Panc1 (cell line): Measurements from ENCODE around the gene REC114. TPM values are rescaled to one million over a fixed set of nuclear protein-coding genes. Genes with fewer than 3 reads are reported as not detected.

Experiments used
- ATAC-seq: fragments of 200-7000 bp; cut with Tn5 transposase; 2 replicates; pipeline ENCODE4 v1.9.1; 2020; ENCODE audit warnings: mild to moderate bottlenecking, moderate library complexity
- BruUV-seq: library from RNA; stranded (reverse); fragments of 400-500 nt; replicated peaks from 2 replicates; lab custom pipeline; 2021; lab: Mats Ljungman, UMichigan
- CTCF ChIA-PET: fragments of 300-600 bp; sonication (Branson Sonifier 250); formaldehyde crosslinking; loops from one replicate; lab custom pipeline; 2022; ENCODE audit warnings: antibody characterized with exemption; lab: Charles Lee
- POLR2A ChIA-PET: fragments of 300-600 bp; sonication (Branson Sonifier 250); formaldehyde crosslinking; loops from one replicate; lab custom pipeline; 2022; ENCODE audit warnings: antibody characterized with exemption; lab: Charles Lee
- DNase-seq: peaks from one replicate; pipeline ENCODE4 v3.0.0-alpha.2; 2010; ENCODE audit warnings: low read depth, low spot score
- H3K27ac ChIP-seq: 2 replicates; pipeline ENCODE4 v1.5.1; 2011; ENCODE audit warnings: mild to moderate bottlenecking, low read length, inconsistent platforms
- H3K27me3 ChIP-seq: fragments of 200-500 bp; sonication (Bioruptor generic); 2 replicates; pipeline ENCODE4 v1.6.0; 2014; ENCODE audit warnings: low read length, inconsistent platforms; ENCODE audit not compliant: control insufficient read depth, insufficient read depth
- H3K36me3 ChIP-seq: fragments of 200-500 bp; sonication (Bioruptor generic); 2 replicates; pipeline ENCODE4 v1.5.1; 2014; ENCODE audit warnings: inconsistent platforms, mild to moderate bottlenecking, low read length, moderate library complexity; ENCODE audit not compliant: control insufficient read depth, insufficient read depth
- H3K4me1 ChIP-seq: 2 replicates; pipeline ENCODE4 v1.5.1; 2011; ENCODE audit warnings: inconsistent platforms, mild to moderate bottlenecking, low read length, moderate library complexity; ENCODE audit not compliant: control insufficient read depth, insufficient read depth
- H3K4me3 ChIP-seq, 2 experiments: 2 replicates each; pipeline ENCODE4 v1.5.1; 2011 to 2012; ENCODE audit warnings: low read depth in 2 of 2, low read length in 2 of 2, mild to moderate bottlenecking in 2 of 2, inconsistent platforms in 1 of 2, moderate library complexity in 1 of 2
- H3K9me3 ChIP-seq: fragments of 200-500 bp; sonication (Bioruptor generic); 2 replicates; pipeline ENCODE4 v1.5.1; 2014; ENCODE audit warnings: low read depth, mild to moderate bottlenecking, inconsistent platforms, low read length, moderate library complexity; ENCODE audit not compliant: control insufficient read depth, insufficient read depth
- CTCF ChIP-seq: fragments of 450-650 bp; IDR thresholded peaks from 2 replicates; pipeline ENCODE4 v1.5.1; 2017; ENCODE audit warnings: mild to moderate bottlenecking
- POLR2AphosphoS5 ChIP-seq: IDR thresholded peaks from 2 replicates; pipeline ENCODE4 v1.6.1; 2012; ENCODE audit warnings: mild to moderate bottlenecking, low read depth, low read length, moderate library complexity
- SIN3A ChIP-seq: IDR thresholded peaks from 2 replicates; pipeline ENCODE4 v1.6.1; 2012; ENCODE audit warnings: low read depth, mild to moderate bottlenecking, low read length, moderate library complexity, borderline replicate concordance; ENCODE audit not compliant: insufficient read depth
- TCF7L2 ChIP-seq: IDR thresholded peaks from 2 replicates; pipeline ENCODE4 v1.6.1; 2011; ENCODE audit warnings: mild to moderate bottlenecking, low read depth, low read length, inconsistent platforms
- in situ Hi-C: cut with HindIII; loops from 2 replicates; pipeline ENCODE4 v1.10.0; 2016; ENCODE audit warnings: low sequenced_read_pairs, low pct_unique_long_range_greater_than_20kb
- intact Hi-C: fragments of 100-400 bp; cut with micrococcal nuclease; formaldehyde crosslinking; loops from one replicate; pipeline ENCODE4 v1.10.0; 2022; ENCODE audit not compliant: unreplicated experiment
- total RNA-seq: library from RNA; stranded (reverse); gene quantifications from one replicate; pipeline ENCODE4 v1.2.1, GENCODE V29; 2021; ENCODE audit not compliant: unreplicated experiment
- TF ChIP-seq, protein P1 (sequence below), 2 experiments: IDR thresholded peaks; 2 replicates each; pipeline ENCODE4 v1.6.1; 2011 to 2012; ENCODE audit warnings: low read depth in 2 of 2, control low read depth in 1 of 2, low read length in 1 of 2, mild to moderate bottlenecking in 1 of 2, moderate library complexity in 1 of 2; ENCODE audit not compliant: insufficient read depth in 1 of 2

REC114 gene
- total RNA-seq, 1 experiment from 2014 or later = not detected

DNA sequence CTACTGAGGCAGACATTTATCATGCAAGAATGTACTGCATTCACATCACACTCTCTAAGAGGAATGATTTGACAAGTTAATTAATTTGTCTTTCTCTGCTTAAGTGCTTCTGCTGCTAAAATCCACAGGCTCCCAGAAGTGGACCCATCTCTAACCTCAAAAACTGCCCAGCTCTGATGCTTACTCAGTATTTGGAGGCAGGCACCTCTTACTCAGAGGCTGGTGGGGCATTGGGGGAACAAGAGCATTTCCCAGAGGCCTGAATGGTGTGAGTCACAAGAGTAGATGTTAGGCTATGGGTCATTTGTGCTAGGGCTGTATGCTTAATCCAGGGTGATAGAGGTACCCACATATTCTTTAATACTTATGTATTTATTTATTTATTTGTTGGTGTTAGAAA is 39.8 kb upstream of the REC114 start:
- in situ Hi-C loops (no loop called here), intact Hi-C loops (no loop called here)
- POLR2A ChIA-PET = no interaction called here
- Histone ChIP-seq H3K36me3 (no peaks in the 10 kb centered on the region), H3K4me3 (no peak overlapping the region), H3K9me3 (no peaks in the 10 kb centered on the region), H3K4me1 (no peaks in the 10 kb centered on the region), H3K27ac (no peak overlapping the region), H3K27me3 (no peaks in the 10 kb centered on the region)
- BruUV-seq = no TSS peak
- CTCF ChIA-PET = no interaction called here
- ATAC-seq = no peak
- DNase-seq = no peak
- TF ChIP-seq, protein P1, sequence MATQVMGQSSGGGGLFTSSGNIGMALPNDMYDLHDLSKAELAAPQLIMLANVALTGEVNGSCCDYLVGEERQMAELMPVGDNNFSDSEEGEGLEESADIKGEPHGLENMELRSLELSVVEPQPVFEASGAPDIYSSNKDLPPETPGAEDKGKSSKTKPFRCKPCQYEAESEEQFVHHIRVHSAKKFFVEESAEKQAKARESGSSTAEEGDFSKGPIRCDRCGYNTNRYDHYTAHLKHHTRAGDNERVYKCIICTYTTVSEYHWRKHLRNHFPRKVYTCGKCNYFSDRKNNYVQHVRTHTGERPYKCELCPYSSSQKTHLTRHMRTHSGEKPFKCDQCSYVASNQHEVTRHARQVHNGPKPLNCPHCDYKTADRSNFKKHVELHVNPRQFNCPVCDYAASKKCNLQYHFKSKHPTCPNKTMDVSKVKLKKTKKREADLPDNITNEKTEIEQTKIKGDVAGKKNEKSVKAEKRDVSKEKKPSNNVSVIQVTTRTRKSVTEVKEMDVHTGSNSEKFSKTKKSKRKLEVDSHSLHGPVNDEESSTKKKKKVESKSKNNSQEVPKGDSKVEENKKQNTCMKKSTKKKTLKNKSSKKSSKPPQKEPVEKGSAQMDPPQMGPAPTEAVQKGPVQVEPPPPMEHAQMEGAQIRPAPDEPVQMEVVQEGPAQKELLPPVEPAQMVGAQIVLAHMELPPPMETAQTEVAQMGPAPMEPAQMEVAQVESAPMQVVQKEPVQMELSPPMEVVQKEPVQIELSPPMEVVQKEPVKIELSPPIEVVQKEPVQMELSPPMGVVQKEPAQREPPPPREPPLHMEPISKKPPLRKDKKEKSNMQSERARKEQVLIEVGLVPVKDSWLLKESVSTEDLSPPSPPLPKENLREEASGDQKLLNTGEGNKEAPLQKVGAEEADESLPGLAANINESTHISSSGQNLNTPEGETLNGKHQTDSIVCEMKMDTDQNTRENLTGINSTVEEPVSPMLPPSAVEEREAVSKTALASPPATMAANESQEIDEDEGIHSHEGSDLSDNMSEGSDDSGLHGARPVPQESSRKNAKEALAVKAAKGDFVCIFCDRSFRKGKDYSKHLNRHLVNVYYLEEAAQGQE (IDR thresholded peaks at IDR 0.05; ENCODE audit: insufficient read depth in 1 of 2, low read depth in 2 of 2, low read length in 1 of 2) = no peak
- TF ChIP-seq CTCF (no peak), TCF7L2 (no peak), POLR2AphosphoS5 (no peak), SIN3A (no peak)

DNA sequence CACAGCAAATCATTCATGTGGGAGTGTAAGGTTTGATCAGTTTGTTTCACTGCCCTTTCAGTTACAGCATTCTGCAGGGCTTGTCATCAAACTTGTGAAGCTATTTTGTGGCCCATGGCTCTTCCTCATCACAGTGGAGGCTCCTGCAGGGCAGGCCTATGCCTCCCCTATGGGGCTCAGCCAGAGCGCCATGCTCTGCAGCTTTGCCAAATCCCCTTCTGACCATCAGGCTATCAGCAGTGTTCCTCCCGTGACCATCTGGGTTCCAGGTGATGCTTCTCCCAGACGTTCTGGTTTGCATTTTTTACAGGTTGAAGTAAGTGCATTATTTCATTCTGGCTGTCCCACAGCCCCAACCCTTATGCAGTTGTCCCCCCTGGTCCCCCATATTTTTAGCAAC is 28.1 kb upstream of the REC114 start:
- H3K36me3 ChIP-seq = no peaks in the 10 kb centered on the region
- H3K9me3 ChIP-seq = no peaks in the 10 kb centered on the region
- CTCF ChIA-PET = no interaction called here
- BruUV-seq = no TSS peak
- no peak for DNase-seq
- POLR2A ChIA-PET = no interaction called here
- no peak for TF ChIP-seq SIN3A
- no peak for TF ChIP-seq CTCF
- no peak for TF ChIP-seq TCF7L2
- TF ChIP-seq, protein P1 (IDR thresholded peaks at IDR 0.05; ENCODE audit: insufficient read depth in 1 of 2, low read depth in 2 of 2, low read length in 1 of 2) = no peak
- TF ChIP-seq POLR2AphosphoS5 = no peak
- ATAC-seq = no peak
- no peaks in the 10 kb centered on the region for H3K4me1 ChIP-seq
- in situ Hi-C loops = no loop called here
- no peak overlapping the region for H3K27ac ChIP-seq
- intact Hi-C loops = loop anchor here (10.0 kb wide), 1 partner anchor 60 kb away; no protein-coding TSS in a partner anchor
- H3K27me3 ChIP-seq = peaks cover 12% of the 10 kb centered on the region
- H3K4me3 ChIP-seq = no peak overlapping the region
